Mononuclear cell (primary cell): ENCODE results near the gene LARP7. TPM values are rescaled to one million over a fixed set of nuclear protein-coding genes. Genes with fewer than 3 reads are reported as not detected.
"Not testable (repeated sequence)": the region's sequence is repeated elsewhere in the genome, so short reads cannot be mapped to it uniquely, and the experiment has no call there.

Experiments used
- H3K27me3 ChIP-seq: 2 replicates; pipeline ENCODE4 v1.6.0; 2011; ENCODE audit warnings: low read length, control low read depth; ENCODE audit not compliant: insufficient read depth
- H3K4me1 ChIP-seq: 2 replicates; pipeline ENCODE4 v1.5.1; 2011; ENCODE audit warnings: mild to moderate bottlenecking, low read length, control low read depth; ENCODE audit not compliant: insufficient read depth
- H3K4me3 ChIP-seq: 2 replicates; pipeline ENCODE4 v1.5.1; 2011; ENCODE audit warnings: mild to moderate bottlenecking, low read length, moderate library complexity
- H3K9me3 ChIP-seq: 2 replicates; pipeline ENCODE4 v1.5.1; 2011; ENCODE audit warnings: low read depth, mild to moderate bottlenecking, control low read depth, low read length
- total RNA-seq: library from RNA; depleted of rRNA; stranded (reverse); fragments of >200 nt; gene quantifications from one replicate; pipeline ENCODE4 v1.2.3, GENCODE V29; 2012

The LARP7 gene
- total RNA-seq: 32.3 TPM

- no peaks in the 10 kb centered on the region for H3K27me3 ChIP-seq
- H3K4me3 ChIP-seq: peak within 1 kb of the TSS; percentile 70
- H3K9me3 ChIP-seq: no peaks in the 10 kb centered on the region
- peaks cover 17% of the 10 kb centered on the region for H3K4me1 ChIP-seq
Observed at GRCh38 chr4:112636688-112637551, at the start of gene LARP7, which contains the start of gene ZGRF1. TSS of gene LARP7 (plus strand) at chr4:112637143. CDS start at chr4:112644670, 7,527 bp downstream. TSS of gene ZGRF1 (minus strand) at chr4:112636909. CDS start at chr4:112633176, 3,733 bp downstream.

- H3K9me3 ChIP-seq: no peaks in the 10 kb centered on the region
- H3K4me3 ChIP-seq: no peak overlapping the region
- H3K27me3 ChIP-seq: no peaks in the 10 kb centered on the region
- no peaks in the 10 kb centered on the region for H3K4me1 ChIP-seq
Observed at GRCh38 chr4:112589206-112589605, 47.7 kb upstream of the LARP7 start.

GRCh38 chr4:112591593-112591992, 45.4 kb upstream of the LARP7 start:
- H3K27me3 ChIP-seq: no peaks in the 10 kb centered on the region
- no peaks in the 10 kb centered on the region for H3K9me3 ChIP-seq
- H3K4me1 ChIP-seq: no peaks in the 10 kb centered on the region
- no peak overlapping the region for H3K4me3 ChIP-seq

- Histone ChIP-seq H3K4me1 (no peaks in the 10 kb centered on the region), H3K4me3 (no peak overlapping the region), H3K27me3 (no peaks in the 10 kb centered on the region), H3K9me3 (no peaks in the 10 kb centered on the region)
Observed at GRCh38 chr4:112592717-112593116, 44.2 kb upstream of the LARP7 start.

GRCh38 chr4:112593438-112594133, 43.4 kb upstream of the LARP7 start:
- no peaks in the 10 kb centered on the region for H3K9me3 ChIP-seq
- no peaks in the 10 kb centered on the region for H3K4me1 ChIP-seq
- H3K27me3 ChIP-seq: no peaks in the 10 kb centered on the region
- H3K4me3 ChIP-seq: no peak overlapping the region

- Histone ChIP-seq H3K9me3 (no peaks in the 10 kb centered on the region), H3K27me3 (no peaks in the 10 kb centered on the region)
Observed at GRCh38 chr4:112594993-112595392, 42.0 kb upstream of the LARP7 start.

GRCh38 chr4:112604589-112604988, 32.4 kb upstream of the LARP7 start:
- H3K4me3 ChIP-seq: no peak overlapping the region
- no peaks in the 10 kb centered on the region for H3K9me3 ChIP-seq
- H3K4me1 ChIP-seq: no peaks in the 10 kb centered on the region
- H3K27me3 ChIP-seq: no peaks in the 10 kb centered on the region

More at GRCh38 chr4:112594993-112595392, 42.0 kb upstream of the LARP7 start:
- no peak overlapping the region for H3K4me3 ChIP-seq
- no peaks in the 10 kb centered on the region for H3K4me1 ChIP-seq

GRCh38 chr4:112612814-112613213, 24.1 kb upstream of the LARP7 start:
- not testable (repeated sequence) for H3K27me3 ChIP-seq, H3K9me3 ChIP-seq, H3K4me1 ChIP-seq, H3K4me3 ChIP-seq

- no peaks in the 10 kb centered on the region for H3K9me3 ChIP-seq
- no peak overlapping the region for H3K4me3 ChIP-seq
- H3K4me1 ChIP-seq: no peaks in the 10 kb centered on the region
- no peaks in the 10 kb centered on the region for H3K27me3 ChIP-seq
Observed at GRCh38 chr4:112616984-112617383, 20.0 kb upstream of the LARP7 start.

- H3K27me3 ChIP-seq: no peaks in the 10 kb centered on the region
- H3K4me3 ChIP-seq: no peak overlapping the region
- no peaks in the 10 kb centered on the region for H3K9me3 ChIP-seq
- no peaks in the 10 kb centered on the region for H3K4me1 ChIP-seq
Observed at GRCh38 chr4:112626228-112626627, 10.7 kb upstream of the LARP7 start.

- H3K4me1 ChIP-seq: peaks cover 14% of the 10 kb centered on the region
- H3K9me3 ChIP-seq: no peaks in the 10 kb centered on the region
- H3K27me3 ChIP-seq: no peaks in the 10 kb centered on the region
- H3K4me3 ChIP-seq: no peak overlapping the region
Observed at GRCh38 chr4:112633477-112634235, 3.3 kb upstream of the LARP7 start.

GRCh38 chr4:112637552-112637866, 566 bp downstream of the LARP7 start:
- no peaks in the 10 kb centered on the region for H3K9me3 ChIP-seq
- H3K27me3 ChIP-seq: no peaks in the 10 kb centered on the region
- H3K4me3 ChIP-seq: peak overlapping the region; percentile 70
- H3K4me1 ChIP-seq: peaks cover 18% of the 10 kb centered on the region

- H3K4me1 ChIP-seq: peaks cover 23% of the 10 kb centered on the region
- no peaks in the 10 kb centered on the region for H3K9me3 ChIP-seq
- H3K27me3 ChIP-seq: no peaks in the 10 kb centered on the region
- no peak overlapping the region for H3K4me3 ChIP-seq
Observed at GRCh38 chr4:112642526-112642925, 5.6 kb downstream of the LARP7 start.

- not testable (repeated sequence) for H3K27me3 ChIP-seq, H3K9me3 ChIP-seq, H3K4me3 ChIP-seq
- peaks cover 13% of the 10 kb centered on the region for H3K4me1 ChIP-seq
Observed at GRCh38 chr4:112644595-112645535, 7.9 kb downstream of the LARP7 start.
